NCI-H510A (cell line): Measurements from ENCODE around the gene PIGV.

Experiments used
- DNase-seq: peaks from one replicate; lab custom pipeline; 2025; lab: John Stamatoyannopoulos, UW

The PIGV gene

DNA sequence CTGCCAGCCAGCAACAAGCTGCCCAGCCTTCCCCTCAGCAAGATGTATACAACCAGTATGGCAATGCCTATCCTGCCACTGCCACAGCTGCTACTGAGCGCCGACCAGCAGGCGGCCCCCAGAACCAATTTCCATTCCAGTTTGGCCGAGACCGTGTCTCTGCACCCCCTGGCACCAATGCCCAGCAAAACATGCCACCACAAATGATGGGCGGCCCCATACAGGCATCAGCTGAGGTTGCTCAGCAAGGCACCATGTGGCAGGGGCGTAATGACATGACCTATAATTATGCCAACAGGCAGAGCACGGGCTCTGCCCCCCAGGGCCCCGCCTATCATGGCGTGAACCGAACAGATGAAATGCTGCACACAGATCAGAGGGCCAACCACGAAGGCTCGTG is 13.3 kb upstream of the PIGV start:
- DNase-seq = no peak

DNA sequence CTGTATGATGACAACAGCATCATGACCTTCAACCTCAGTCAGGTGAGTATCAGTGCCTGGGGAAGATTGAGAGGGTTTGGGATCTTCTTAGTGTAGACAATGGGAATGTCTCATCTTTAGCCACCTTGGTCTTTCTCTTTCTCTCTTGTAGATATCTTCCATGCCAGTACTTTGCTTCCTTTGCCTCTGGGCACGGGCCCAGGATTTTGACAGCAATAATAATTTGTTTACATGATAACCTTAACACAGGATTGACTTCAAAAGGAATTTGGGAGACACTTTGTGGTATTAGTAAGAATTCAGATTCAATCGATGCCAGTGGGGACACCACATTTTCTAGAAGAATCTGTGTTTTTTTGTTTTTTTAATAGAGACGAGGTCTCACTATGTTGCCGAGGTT is 12.1 kb upstream of the PIGV start:
- DNase-seq = no peak

DNA sequence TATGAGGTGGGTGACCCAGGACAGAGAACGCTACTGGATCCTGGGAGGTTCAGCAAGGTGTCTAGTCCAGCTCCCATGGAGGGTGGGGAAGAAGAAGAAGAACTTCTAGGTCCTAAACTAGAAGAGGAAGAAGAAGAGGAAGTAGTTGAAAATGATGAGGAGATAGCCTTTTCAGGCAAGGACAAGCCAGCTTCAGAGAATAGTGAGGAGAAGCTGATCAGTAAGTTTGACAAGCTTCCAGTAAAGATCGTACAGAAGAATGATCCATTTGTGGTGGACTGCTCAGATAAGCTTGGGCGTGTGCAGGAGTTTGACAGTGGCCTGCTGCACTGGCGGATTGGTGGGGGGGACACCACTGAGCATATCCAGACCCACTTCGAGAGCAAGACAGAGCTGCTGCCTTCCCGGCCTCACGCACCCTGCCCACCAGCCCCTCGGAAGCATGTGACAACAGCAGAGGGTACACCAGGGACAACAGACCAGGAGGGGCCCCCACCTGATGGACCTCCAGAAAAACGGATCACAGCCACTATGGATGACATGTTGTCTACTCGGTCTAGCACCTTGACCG is 8.6 kb upstream of the PIGV start:
- DNase-seq = no peak

DNA sequence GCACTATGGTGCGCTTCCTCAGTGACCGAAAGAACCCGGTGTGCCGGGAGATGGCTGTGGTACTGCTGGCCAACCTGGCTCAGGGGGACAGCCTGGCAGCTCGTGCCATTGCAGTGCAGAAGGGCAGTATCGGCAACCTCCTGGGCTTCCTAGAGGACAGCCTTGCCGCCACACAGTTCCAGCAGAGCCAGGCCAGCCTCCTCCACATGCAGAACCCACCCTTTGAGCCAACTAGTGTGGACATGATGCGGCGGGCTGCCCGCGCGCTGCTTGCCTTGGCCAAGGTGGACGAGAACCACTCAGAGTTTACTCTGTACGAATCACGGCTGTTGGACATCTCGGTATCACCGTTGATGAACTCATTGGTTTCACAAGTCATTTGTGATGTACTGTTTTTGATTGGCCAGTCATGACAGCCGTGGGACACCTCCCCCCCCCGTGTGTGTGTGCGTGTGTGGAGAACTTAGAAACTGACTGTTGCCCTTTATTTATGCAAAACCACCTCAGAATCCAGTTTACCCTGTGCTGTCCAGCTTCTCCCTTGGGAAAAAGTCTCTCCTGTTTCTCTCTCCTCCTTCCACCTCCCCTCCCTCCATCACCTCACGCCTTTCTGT is 7.3 kb upstream of the PIGV start:
- DNase-seq = no peak

DNA sequence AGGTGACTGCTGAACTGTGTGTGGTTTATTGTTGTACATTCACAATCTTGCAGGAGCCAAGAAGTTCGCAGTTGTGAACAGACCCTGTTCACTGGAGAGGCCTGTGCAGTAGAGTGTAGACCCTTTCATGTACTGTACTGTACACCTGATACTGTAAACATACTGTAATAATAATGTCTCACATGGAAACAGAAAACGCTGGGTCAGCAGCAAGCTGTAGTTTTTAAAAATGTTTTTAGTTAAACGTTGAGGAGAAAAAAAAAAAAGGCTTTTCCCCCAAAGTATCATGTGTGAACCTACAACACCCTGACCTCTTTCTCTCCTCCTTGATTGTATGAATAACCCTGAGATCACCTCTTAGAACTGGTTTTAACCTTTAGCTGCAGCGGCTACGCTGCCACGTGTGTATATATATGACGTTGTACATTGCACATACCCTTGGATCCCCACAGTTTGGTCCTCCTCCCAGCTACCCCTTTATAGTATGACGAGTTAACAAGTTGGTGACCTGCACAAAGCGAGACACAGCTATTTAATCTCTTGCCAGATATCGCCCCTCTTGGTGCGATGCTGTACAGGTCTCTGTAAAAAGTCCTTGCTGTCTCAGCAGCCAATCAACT is 6.4 kb upstream of the PIGV start:
- DNase-seq = no peak

DNA sequence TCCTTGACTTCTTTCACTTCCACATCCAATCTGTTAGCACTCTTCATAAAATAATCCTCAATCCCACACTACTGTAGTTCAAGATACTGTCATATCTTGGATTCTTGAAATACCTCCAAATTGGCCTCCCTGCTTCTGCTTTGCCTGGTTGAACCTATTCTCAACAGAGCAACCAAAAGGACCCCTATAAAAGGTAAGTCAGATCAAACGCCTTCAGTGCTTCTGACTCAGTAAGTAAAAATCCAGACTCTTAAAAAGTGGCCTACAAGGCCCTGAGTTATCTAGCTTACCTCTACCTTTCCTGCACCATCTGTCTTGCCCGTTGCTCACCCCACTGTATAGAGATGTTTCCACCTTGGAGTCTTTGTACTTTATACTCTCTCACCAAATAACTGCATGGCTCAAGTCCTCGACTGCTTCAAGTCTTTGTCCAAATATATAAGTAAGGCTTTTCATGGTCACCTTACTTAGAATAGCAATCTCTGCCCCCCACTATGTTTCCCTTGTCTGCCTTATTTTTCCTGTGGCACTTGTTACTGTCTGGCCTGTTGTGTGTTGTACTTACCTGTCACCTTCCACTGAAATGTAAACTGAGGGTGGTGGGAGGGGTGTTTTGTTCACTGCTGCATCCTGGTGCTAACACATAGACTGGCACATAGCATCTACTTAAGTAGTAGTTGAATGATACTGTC is 5.1 kb upstream of the PIGV start:
- no peak for DNase-seq

DNA sequence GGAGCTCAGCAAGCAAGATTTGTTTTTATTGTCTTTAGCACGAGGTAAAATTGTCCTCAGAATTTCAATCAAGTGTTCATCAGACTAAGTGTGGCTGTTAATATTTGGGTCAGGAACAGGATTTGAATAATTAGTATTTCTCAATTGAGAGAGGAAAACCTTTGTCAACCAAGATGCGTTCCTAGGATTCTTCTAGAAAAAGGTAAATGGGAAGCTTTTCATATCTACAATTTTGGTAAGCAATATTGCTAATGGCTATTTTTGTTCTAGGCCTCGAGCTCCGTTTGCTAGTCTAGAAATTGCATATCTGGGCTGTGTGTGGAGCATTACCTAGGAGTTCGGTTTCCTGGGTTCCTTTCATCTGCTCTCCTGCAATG is 4.1 kb upstream of the PIGV start:
- DNase-seq = no peak

DNA sequence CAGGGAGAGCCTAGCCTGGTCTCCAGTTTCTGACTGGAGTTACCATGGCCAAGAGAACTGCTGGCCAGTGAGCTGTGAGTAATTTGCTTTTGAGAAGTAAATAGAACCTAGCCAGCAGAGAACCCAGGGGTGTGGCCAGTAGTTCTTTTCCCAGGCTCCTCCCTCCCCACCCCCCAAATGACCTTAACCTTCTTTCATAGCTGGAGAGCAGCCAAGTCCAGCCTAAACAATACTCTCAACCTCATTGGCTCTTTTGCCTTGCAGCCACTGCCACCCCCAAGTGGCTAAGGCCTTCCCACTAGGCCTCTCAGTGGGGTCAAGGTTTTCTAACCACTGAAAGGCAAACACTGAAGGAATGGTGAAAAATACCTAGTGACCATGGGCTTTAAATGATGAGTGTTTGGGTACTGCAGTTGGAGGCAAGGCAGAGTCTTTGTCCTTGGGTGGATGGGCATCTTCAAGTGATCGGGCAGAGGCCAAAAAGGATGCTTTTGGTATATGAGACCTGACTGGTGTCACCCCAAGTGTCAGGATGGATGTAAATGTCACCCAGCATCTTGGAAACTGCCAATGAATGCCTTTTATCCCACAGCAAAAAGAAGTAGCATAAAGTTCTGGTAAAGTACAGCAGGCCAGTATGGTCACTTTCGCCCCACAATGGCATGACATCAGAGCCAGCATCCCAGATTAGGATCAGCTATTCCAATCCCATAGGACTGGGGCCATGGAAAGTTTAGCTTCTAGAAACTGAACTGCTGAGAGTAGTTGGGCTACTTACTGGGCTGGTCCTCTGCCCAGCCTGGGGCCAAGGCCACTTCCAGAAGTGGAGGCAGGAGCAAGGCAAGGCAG is 3.5 kb upstream of the PIGV start:
- peak; percentile 64 for DNase-seq

DNA sequence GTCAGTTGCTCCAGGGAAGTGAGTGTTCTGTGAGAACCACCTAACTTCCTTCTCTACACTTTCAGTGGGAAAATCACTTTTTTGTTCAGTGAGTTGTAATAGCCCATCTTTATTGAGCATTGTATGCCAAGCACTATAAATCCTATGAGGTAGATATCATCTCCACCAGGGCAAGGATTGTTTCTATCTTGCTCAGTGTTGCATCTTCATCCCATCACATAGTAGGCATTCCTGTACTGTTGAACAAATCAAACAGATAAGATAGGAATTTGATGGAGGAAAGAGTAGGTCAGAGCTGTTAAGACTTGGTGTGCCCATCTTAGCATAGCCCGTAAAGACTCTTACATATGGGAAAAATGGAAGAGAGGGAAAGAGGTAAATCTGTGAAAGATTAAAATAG is 2.9 kb upstream of the PIGV start:
- DNase-seq = no peak

DNA sequence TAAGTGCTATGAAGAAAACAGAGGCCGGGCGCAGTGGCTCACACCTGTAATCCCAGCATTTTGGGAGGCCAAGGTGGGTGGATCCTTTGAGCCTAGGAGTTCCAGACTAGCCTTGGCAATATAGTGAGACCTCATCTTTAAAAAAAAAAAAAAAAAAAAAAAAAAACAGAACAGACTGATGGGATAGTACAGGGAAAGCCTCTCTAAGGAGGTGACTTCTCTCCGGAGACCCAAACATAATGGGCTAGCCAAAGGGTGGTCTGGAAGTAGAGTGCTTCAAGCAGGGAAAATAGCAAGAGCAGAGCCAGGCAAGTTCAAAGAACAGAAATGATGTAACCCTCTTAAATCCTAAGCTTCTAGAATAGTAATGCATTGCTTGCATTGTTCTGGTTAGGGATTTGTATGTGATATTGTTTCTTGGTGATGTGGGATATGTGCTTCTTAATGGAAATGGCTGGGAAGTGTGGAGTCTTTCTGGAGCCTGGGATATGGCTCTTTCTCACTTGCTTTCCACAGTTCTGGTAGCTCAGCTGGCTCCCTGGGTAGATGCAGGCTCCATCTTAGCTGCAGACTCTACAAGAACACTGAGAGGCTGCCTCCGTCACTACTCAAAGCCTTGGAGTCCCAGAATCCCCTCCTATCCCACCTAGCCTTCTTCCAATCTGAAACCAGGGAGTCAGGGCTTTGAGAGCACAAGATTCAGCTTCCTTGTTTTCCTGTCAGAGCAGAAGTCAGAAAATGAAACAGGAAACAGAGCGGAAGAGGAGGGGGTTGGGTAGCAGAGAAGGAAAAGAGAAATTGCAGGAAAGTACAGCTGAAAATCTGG is 1.9 kb upstream of the PIGV start:
- DNase-seq = no peak

DNA sequence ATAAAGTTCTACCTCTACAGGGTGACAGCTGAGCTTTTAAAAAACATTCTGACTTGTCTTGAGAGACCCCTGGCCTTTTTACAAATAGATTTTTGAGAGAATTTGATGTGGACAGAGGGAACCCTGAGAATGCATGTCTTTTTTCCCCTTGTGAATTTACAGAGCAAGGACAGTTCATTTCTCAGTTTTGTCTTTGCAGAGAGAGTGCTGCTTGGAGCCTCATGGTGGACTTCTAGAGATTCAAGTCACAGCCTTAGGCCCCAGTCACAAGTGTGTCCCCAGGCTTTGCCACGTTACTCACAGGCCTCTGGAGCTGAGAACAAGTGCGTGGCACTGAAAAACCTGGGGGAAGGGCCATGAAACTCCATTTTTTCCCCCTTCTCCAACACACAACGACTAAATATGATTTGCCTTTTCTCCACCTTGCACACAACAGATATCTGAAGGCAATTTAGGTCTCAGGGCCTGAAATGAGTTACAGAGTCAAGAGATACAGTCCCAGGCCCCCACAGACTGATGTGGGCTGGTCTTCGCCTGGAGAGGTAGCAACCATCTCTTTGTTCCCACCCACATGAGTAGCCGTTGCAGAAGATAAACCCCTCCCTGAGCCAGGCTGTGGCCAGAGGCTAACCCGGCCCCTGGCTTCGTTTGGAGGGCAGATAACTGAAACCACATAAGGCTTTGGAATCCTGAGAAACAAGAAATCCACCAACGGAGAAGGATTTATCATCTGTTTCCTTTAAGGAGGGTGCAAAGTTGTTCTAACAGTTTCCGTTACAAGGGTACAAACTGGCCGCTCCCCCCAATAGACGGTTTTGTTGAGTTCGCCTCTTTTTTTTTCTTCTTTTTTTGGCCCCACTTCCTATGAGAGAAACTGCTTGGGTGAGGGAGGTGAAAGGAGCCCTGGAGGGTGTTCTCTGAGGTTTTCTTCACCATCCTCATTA is 1.0 kb upstream of the PIGV start:
- DNase-seq = peak; percentile 55

DNA sequence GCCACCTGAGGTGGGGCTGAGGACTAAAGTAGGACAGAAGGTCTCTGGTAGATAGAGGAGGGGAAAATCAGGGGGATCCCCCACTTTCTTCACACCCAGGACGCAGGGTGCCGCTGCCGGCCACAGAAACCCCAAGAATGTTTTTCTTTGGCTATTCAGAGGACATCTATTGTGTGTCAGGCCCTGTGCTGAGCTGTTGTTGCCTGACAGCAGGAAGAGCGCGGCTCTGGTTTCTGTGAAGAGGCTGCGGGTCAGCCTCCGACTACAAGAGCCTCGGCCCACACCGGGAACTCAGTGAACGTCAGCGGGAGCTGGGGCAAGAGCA is 407 bp upstream of the PIGV start:
- no peak for DNase-seq

DNA sequence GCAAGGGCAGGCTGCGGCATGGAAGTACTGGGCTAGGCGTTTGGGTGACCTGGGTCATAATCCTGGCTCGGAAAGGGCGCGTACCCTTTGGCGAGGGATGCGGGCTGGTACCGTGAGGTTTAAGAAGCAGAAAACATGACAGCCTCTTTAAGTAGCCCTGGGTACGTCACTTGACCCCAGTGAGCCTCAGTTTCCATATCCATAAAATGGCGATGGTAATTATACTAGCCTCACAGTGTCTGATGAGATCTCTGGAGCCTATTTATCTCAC is 700 bp downstream of the PIGV start:
- no peak for DNase-seq

DNA sequence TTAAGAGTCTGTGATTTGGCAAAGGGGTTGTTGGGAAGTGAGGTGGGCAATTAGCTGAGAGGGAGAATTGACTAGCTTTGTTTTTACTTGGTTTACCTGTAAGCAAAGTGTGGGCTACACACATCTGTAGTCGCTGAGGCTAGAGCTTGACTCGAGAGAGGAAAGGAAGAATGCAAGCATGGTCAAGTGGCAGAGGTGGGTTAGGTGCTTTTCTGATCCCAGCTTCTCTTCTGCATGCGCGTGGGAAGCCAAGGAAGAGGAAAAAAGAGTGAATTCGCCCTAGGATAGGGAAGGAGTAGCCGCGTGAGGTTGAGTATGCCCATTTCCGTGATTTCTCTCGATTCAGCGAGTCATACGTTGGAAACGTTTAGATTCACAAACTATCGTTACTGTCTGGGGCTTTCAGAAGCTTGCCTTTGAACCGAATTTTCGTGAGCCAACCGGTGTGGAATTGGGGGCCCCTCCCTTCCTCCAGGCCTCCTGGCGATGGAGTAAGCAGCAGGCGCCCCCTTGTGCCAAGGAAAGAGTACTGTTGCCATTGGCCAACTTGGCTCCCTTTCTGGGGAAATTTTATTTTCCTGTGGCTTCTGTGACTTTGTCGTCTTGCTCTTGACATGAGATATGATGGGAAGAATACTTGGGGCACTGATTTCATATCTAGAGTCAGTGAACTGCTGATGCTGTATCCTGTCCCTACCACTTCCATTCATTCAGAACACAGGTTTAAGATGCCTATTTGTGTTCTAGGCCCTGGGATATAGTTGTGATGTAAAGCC is 1.3 kb downstream of the PIGV start:
- peak; percentile 75 for DNase-seq

DNA sequence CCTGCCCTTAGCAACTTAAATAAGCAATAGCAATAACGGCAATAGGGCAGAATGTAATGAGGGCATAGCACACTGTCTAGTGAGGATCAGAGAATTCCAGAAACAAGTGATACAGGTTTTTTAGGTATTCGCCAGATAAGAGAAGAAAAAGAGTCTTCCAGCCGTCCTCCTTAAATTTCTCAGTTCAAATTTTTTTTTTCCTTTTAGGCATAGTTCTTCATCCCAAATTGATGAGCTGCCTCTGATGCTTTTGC is 1.8 kb downstream of the PIGV start:
- DNase-seq = no peak

DNA sequence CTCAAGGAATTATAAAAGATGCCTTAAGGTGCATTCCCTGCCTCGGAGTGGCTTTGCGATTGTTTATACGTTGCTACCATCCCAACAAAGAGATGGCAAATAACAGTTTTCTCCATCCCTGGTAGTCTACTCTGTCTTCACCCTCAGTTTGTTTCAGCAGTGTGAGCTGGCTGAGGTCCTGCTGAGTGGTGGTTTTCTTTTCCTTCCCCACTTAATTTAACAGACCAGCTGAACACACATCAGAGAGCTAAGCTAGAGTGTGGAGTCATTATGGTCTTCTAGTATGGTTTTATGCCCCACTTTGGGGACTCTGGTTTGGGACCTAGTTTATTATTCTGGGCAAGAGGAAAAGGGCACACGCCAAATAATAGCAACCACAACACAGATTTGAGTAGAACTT is 2.2 kb downstream of the PIGV start:
- no peak for DNase-seq

DNA sequence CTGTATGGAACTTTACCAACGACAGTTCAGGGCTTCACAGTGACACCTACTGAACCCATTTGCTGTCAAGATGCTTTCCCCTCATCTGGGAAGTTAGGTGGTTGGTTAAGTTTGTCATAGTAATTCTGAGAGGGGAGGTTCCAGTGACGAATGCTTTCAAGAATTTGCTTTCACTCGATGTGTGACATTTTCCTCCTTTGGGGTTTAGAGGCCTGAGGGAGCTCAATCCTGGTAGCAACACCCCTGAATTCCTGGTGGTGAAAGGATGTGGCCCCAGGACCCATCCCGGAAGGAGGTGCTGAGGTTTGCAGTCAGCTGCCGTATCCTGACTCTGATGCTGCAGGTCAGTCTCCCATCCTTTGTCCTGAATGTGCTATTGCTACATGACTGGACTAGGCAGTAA is 2.8 kb downstream of the PIGV start:
- DNase-seq = no peak

DNA sequence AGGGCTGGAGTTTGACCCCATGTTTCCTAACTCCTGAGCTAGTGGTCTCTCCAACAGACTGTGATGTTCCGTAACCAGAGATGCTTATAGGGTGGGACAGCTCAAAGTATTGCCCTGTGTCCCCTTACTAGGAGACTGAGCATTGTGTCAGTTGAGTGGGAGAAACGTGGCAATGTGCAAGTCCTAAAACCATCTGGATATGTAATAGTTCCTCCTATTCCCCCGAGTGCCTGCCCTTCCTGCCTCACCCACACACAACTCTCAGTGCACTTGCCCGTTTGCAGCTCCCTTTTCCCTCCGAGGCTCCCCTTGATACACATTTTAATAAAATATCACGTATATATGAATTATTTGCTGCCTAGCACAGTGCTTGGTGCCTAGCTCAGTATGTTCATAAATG is 3.4 kb downstream of the PIGV start:
- no peak for DNase-seq

DNA sequence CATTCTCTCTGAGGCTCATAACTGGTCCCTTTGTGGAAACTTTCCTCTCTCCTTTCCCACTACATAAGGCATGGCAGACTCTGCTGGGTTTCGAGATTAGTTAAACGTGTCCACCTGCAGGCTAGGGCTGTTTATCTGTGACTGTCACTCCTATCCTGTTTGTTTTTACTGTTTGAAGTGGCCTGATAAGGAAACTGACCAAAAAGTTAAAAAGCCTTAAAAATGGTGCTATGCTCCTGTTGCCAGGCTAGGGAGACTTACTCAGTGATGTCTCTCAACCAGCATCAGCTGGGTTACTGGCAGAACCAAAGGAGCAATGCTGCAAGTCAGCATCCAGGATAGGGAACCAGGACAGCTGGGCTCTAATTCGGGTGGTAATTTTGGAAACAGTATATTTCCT is 3.9 kb downstream of the PIGV start:
- DNase-seq = no peak

DNA sequence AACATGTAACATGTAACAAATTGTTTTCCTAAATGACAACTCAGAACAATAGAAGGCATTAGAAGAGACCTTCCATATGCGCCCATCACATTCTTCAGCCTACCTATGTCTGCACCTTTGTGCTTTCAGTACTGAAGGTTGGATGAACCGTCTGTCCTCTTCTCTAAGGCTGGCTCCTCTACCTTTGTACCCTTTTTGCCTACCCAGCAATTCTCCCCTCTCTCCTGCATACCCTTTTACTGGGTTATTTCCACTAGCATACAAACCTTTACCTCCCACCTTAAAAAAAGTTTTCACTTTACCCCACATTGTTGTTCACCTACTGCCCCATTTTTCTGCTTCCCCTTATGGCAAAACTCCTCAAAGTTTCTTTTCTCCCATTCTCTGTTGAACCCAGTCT is 5.2 kb downstream of the PIGV start:
- DNase-seq = no peak

DNA sequence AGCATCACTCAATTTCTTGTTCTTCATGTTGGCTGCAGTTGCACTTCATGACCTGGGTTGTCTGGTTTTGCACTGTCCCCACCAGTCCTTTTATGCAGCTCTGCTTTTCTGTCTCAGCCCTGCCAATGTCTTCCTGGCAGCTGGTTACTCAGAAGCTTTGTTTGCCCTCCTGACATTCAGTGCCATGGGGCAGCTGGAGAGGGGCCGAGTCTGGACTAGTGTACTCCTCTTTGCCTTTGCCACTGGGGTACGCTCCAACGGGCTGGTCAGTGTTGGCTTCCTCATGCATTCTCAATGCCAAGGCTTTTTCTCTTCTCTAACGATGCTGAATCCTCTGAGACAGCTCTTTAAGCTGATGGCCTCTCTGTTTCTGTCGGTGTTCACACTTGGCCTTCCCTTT is 6.6 kb downstream of the PIGV start:
- DNase-seq = no peak
